Bronchial epithelial cell (primary cell): ENCODE results near the gene C2orf78. TPM values are rescaled to one million over a fixed set of nuclear protein-coding genes. Genes with fewer than 3 reads are reported as not detected.
A peak's percentile ranks its signal among the peaks of the same experiment; 100 is the strongest.

Source experiments
- DNase-seq: peaks from one replicate; pipeline ENCODE4 v3.0.0-alpha.2; 2010; ENCODE audit warnings: low read depth
- FAIRE-seq: peaks from 2 replicates; lab custom pipeline; 2011; peaks lifted over from hg19 to GRCh38; lab: Jason Lieb, UNC
- H3K27me3 ChIP-seq: 2 replicates; pipeline ENCODE4 v1.5.1; 2011; ENCODE audit warnings: low read length; ENCODE audit not compliant: control insufficient read depth, insufficient read depth
- H3K36me3 ChIP-seq: 2 replicates; pipeline ENCODE4 v1.5.1; 2011; ENCODE audit warnings: low read length; ENCODE audit not compliant: control insufficient read depth, insufficient read depth
- H3K4me3 ChIP-seq: 2 replicates; pipeline ENCODE4 v1.5.1; 2011; ENCODE audit warnings: mild to moderate bottlenecking, low read depth, low read length, control low read depth
- CTCF ChIP-seq: IDR thresholded peaks from 2 replicates; pipeline ENCODE4 v1.5.1; 2011; ENCODE audit warnings: mild to moderate bottlenecking, moderate library complexity, low read length, control low read depth, inconsistent platforms; ENCODE audit not compliant: insufficient read depth, severe bottlenecking
- total RNA-seq: library from RNA; depleted of rRNA; stranded (reverse); fragments of >200 nt; gene quantifications from 2 replicates; pipeline ENCODE4 v1.2.1, GENCODE V29; 2014

C2orf78 gene
- total RNA-seq, 1 donor from 2014 or later, result not detected

GRCh38 chr2:73828389-73828817 lies 44.4 kb downstream of the C2orf78 start:
- H3K36me3 ChIP-seq, result peaks cover 1% of the 10 kb centered on the region
- no peak overlapping the region for H3K4me3 ChIP-seq
- TF ChIP-seq CTCF, result no peak
- H3K27me3 ChIP-seq, result no peaks in the 10 kb centered on the region
- FAIRE-seq (no peak), DNase-seq (no peak)

- peak; percentile 95 for DNase-seq
- H3K27me3 ChIP-seq, result no peaks in the 10 kb centered on the region
- no peak for FAIRE-seq
- peaks cover 1% of the 10 kb centered on the region for H3K36me3 ChIP-seq
- no peak for TF ChIP-seq CTCF
- H3K4me3 ChIP-seq, result peak within 1 kb of the TSS; percentile 82
These were observed 45.0 kb downstream of the C2orf78 start, which contains the start of gene STAMBP for GRCh38 chr2:73828818-73829570. STAMBP (plus strand) TSS chr2:73828961; CDS start chr2:73830857, 1,896 bp downstream.

- Histone ChIP-seq H3K36me3 (peaks cover 3% of the 10 kb centered on the region), H3K27me3 (no peaks in the 10 kb centered on the region), H3K4me3 (no peak overlapping the region)
- peak; percentile 99 for DNase-seq
- FAIRE-seq, result no peak
- no peak for TF ChIP-seq CTCF
These were observed 47.0 kb downstream of the C2orf78 start for GRCh38 chr2:73830871-73831401.

GRCh38 chr2:73832930-73833329 lies 48.9 kb downstream of the C2orf78 start:
- no peak for FAIRE-seq
- no peak for TF ChIP-seq CTCF
- no peak overlapping the region for H3K4me3 ChIP-seq
- DNase-seq, result peak; percentile 45
- peaks cover 8% of the 10 kb centered on the region for H3K36me3 ChIP-seq
- no peaks in the 10 kb centered on the region for H3K27me3 ChIP-seq

- Histone ChIP-seq H3K36me3 (peaks cover 11% of the 10 kb centered on the region), H3K4me3 (no peak overlapping the region), H3K27me3 (no peaks in the 10 kb centered on the region)
- DNase-seq, result no peak
- no peak for TF ChIP-seq CTCF
- no peak for FAIRE-seq
These were observed 52.4 kb downstream of the C2orf78 start for GRCh38 chr2:73836141-73836943.
